Activated B cell treated with CpG ODN at 0.5 μM for 24 hours (primary cell): ENCODE data around the gene AMBP. TPM values are rescaled to one million over a fixed set of nuclear protein-coding genes. Genes with fewer than 3 reads are reported as not detected.

Source experiments
- ATAC-seq: fragments of 200-7000 bp; cut with Tn5 transposase; one replicate; pipeline ENCODE4 v1.10.0; 2021; ENCODE audit warnings: low read depth, mild to moderate bottlenecking, moderate library complexity
- CTCF ChIA-PET: fragments of 350-600 bp; sonication (Branson Sonifier 250); formaldehyde crosslinking; loops from one replicate; lab custom pipeline; 2021; ENCODE audit warnings: antibody characterized with exemption; lab: Charles Lee
- POLR2A ChIA-PET: fragments of 350-600 bp; sonication (Branson Sonifier 250); formaldehyde crosslinking; loops from one replicate; lab custom pipeline; 2021; ENCODE audit warnings: antibody characterized with exemption; lab: Charles Lee
- DNase-seq: peaks from one replicate; pipeline ENCODE4 v3.0.0; 2022
- H3K27ac Mint-ChIP-seq: one replicate; pipeline ENCODE4 v1.8.0; 2020; ENCODE audit warnings: mixed read lengths
- H3K27me3 Mint-ChIP-seq: one replicate; pipeline ENCODE4 v1.8.0; 2021; ENCODE audit warnings: mixed read lengths
- H3K36me3 Mint-ChIP-seq: one replicate; pipeline ENCODE4 v1.8.0; 2021; ENCODE audit warnings: low read depth, mixed read lengths
- H3K4me1 Mint-ChIP-seq: one replicate; pipeline ENCODE4 v1.8.0; 2021; ENCODE audit warnings: mixed read lengths
- H3K4me3 Mint-ChIP-seq: one replicate; pipeline ENCODE4 v1.8.0; 2020; ENCODE audit warnings: mild to moderate bottlenecking, mixed read lengths
- H3K9me3 Mint-ChIP-seq: one replicate; pipeline ENCODE4 v1.8.0; 2020; ENCODE audit warnings: mixed read lengths
- CTCF ChIP-seq: fragments of 200-600 bp; IDR thresholded peaks from one replicate; pipeline ENCODE4 v1.8.0; 2022; ENCODE audit warnings: antibody characterized with exemption, mild to moderate bottlenecking
- intact Hi-C: fragments of 100-400 bp; cut with micrococcal nuclease; formaldehyde crosslinking; loops from one replicate; pipeline ENCODE4 v1.15.1; 2024
- total RNA-seq: library from RNA; stranded (reverse); gene quantifications from 2 replicates; pipeline ENCODE4 v1.2.3, GENCODE V29; 2022

Gene AMBP
- total RNA-seq, 1 donor from 2014 or later = not detected

GRCh38 chr9:114016101-114016500 is 62.0 kb downstream of the AMBP start:
- no peak for DNase-seq
- no peak overlapping the region for H3K4me3 Mint-ChIP-seq
- H3K4me1 Mint-ChIP-seq = no peaks in the 10 kb centered on the region
- no peak overlapping the region for H3K27ac Mint-ChIP-seq
- intact Hi-C loops = no loop called here
- no peak for ATAC-seq
- H3K27me3 Mint-ChIP-seq = no peaks in the 10 kb centered on the region
- H3K9me3 Mint-ChIP-seq = peaks cover 8% of the 10 kb centered on the region
- ChIA-PET POLR2A (no interaction called here), CTCF (no interaction called here)
- no peaks in the 10 kb centered on the region for H3K36me3 Mint-ChIP-seq
- TF ChIP-seq CTCF = no peak

GRCh38 chr9:114015607-114016006 is 62.5 kb downstream of the AMBP start:
- no peaks in the 10 kb centered on the region for H3K27me3 Mint-ChIP-seq
- H3K27ac Mint-ChIP-seq = no peak overlapping the region
- CTCF ChIA-PET = no interaction called here
- ATAC-seq = no peak
- H3K9me3 Mint-ChIP-seq = peaks cover 8% of the 10 kb centered on the region
- no peaks in the 10 kb centered on the region for H3K4me1 Mint-ChIP-seq
- intact Hi-C loops = no loop called here
- DNase-seq = no peak
- H3K36me3 Mint-ChIP-seq = no peaks in the 10 kb centered on the region
- TF ChIP-seq CTCF = no peak
- no peak overlapping the region for H3K4me3 Mint-ChIP-seq
- POLR2A ChIA-PET = no interaction called here

GRCh38 chr9:114014044-114014443 is 64.1 kb downstream of the AMBP start:
- Mint-ChIP-seq H3K4me1 (no peaks in the 10 kb centered on the region), H3K36me3 (no peaks in the 10 kb centered on the region), H3K27ac (no peak overlapping the region), H3K9me3 (peaks cover 8% of the 10 kb centered on the region), H3K27me3 (no peaks in the 10 kb centered on the region), H3K4me3 (no peak overlapping the region)
- intact Hi-C loops = no loop called here
- DNase-seq (no peak), ATAC-seq (no peak)
- POLR2A ChIA-PET = no interaction called here
- no peak for TF ChIP-seq CTCF
- CTCF ChIA-PET = no interaction called here

GRCh38 chr9:114012126-114012525 is 66.0 kb downstream of the AMBP start:
- peaks cover under 1% of the 10 kb centered on the region for H3K27me3 Mint-ChIP-seq
- peaks cover 8% of the 10 kb centered on the region for H3K9me3 Mint-ChIP-seq
- H3K4me3 Mint-ChIP-seq = no peak overlapping the region
- ChIA-PET POLR2A (no interaction called here), CTCF (no interaction called here)
- TF ChIP-seq CTCF = no peak
- DNase-seq (no peak), ATAC-seq (no peak)
- intact Hi-C loops = no loop called here
- no peaks in the 10 kb centered on the region for H3K4me1 Mint-ChIP-seq
- no peaks in the 10 kb centered on the region for H3K36me3 Mint-ChIP-seq
- no peak overlapping the region for H3K27ac Mint-ChIP-seq

DNA sequence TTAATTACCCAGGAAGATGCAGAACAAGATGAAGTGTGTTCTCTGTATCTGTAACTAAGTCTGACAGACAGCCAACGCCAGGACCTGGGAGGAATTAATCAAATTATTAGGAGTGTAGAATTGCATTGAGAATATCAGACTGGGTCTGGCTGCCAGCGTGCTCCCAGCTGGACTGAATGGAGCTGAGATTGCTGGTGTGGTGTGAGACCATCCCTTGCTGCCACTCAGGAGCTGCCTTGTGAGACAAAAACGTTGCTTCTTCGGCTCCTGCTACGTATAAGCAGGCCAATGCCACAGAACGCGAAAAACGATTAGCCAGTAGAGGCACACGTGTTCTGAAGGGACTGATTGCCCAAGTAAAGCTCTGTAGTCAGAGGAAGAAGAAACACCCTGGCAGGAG is 66.8 kb downstream of the AMBP start:
- CTCF ChIA-PET = no interaction called here
- Mint-ChIP-seq H3K9me3 (peaks cover 8% of the 10 kb centered on the region), H3K27ac (no peak overlapping the region), H3K36me3 (no peaks in the 10 kb centered on the region), H3K27me3 (peaks cover 2% of the 10 kb centered on the region), H3K4me1 (no peaks in the 10 kb centered on the region), H3K4me3 (no peak overlapping the region)
- intact Hi-C loops = no loop called here
- DNase-seq (no peak), ATAC-seq (no peak)
- TF ChIP-seq CTCF = no peak
- POLR2A ChIA-PET = no interaction called here

Other genes with a start within 250 kb of the AMBP start
- gene ZNF618, start 202.0 kb downstream of the AMBP start, total RNA-seq = 0.22 and 0.67 TPM in 2 replicates
- gene KIF12, start 21.0 kb upstream of the AMBP start, total RNA-seq = not detected in 2 replicates
- 0.33 and 0.44 TPM in 2 replicates for gene COL27A1, start 77.2 kb upstream of the AMBP start, total RNA-seq
- not detected in 2 replicates for gene ORM1, start 244.8 kb upstream of the AMBP start, total RNA-seq